ENCODE measurements around the gene RGMA.

- no peak for TF ChIP-seq TEAD4 (IDR thresholded peaks at IDR 0.05; ENCODE audit: low read depth, low read length)
- no peak for TF ChIP-seq SRF (IDR thresholded peaks at IDR 0.05; ENCODE audit: low read depth, low read length)
- no peak for TF ChIP-seq PHF8 (conservative IDR thresholded peaks at IDR 0.05; ENCODE audit: low read depth, low read length)
- no peak for TF ChIP-seq ZNF274 (IDR thresholded peaks at IDR 0.05; ENCODE audit: borderline replicate concordance, extremely low read depth, low read length)
- TF ChIP-seq POLR2A (IDR thresholded peaks at IDR 0.05; ENCODE audit: control extremely low read depth in 1 of 2, low read depth in 2 of 2, low read length in 2 of 2): no peak
Observed at GRCh38 chr15:93012786-93013185, 76.2 kb downstream of the RGMA start.

Measured in H1 (cell line).